HFF-Myc (cell line): Measurements from ENCODE around the gene TFF2.

Experiments used
- DNase-seq: peaks from one replicate; pipeline ENCODE4 v3.0.0-alpha.2; 2011; ENCODE audit warnings: low read depth; ENCODE audit errors: extremely low read depth
- H3K4me3 ChIP-seq: replicated peaks from 2 replicates; pipeline ENCODE4 v1.5.1; 2011; ENCODE audit warnings: low read depth, mild to moderate bottlenecking, control low read depth, low read length
- CTCF ChIP-seq: IDR thresholded peaks from 2 replicates; pipeline ENCODE4 v1.5.1; 2012; ENCODE audit warnings: mild to moderate bottlenecking, low read depth, low read length, control low read depth; ENCODE audit errors: missing control alignments

TFF2 gene

GRCh38 chr21:42353623-42354022 lies 2.8 kb upstream of the TFF2 start:
- TF ChIP-seq CTCF, result no peak
- no peak for DNase-seq
- H3K4me3 ChIP-seq, result no peak overlapping the region

DNA sequence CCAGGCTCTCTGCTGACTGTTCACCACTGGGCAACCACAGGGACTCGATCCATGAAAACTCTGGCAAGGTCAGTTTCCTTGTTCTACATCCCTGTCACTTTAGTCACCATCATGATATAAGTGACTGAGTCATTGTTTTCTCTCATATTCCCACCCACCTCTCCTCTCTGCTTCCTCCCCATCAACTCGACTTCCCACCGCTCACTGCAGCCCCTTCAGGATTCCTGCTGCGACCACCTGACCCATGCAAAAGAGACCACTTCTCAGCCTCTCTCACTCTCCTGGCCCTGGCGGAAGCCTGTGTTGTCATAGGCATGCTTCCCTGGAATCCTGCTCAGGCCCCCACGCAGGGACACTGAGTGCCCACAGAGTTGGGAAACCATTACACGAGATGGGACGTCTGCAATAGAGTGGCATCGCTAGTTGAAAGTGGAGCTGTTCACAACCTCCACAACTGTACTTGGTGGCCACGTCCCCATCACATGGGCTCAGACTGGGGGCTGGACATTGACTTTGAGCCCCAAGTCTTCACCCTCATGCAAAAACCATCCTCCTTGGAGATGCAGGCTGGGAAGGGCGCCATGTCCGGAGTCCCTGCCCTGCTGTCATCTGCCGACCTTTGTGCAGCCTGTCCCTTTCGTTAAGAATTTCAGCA lies 1.8 kb upstream of the TFF2 start:
- no peak for DNase-seq
- no peak overlapping the region for H3K4me3 ChIP-seq
- TF ChIP-seq CTCF, result no peak

DNA sequence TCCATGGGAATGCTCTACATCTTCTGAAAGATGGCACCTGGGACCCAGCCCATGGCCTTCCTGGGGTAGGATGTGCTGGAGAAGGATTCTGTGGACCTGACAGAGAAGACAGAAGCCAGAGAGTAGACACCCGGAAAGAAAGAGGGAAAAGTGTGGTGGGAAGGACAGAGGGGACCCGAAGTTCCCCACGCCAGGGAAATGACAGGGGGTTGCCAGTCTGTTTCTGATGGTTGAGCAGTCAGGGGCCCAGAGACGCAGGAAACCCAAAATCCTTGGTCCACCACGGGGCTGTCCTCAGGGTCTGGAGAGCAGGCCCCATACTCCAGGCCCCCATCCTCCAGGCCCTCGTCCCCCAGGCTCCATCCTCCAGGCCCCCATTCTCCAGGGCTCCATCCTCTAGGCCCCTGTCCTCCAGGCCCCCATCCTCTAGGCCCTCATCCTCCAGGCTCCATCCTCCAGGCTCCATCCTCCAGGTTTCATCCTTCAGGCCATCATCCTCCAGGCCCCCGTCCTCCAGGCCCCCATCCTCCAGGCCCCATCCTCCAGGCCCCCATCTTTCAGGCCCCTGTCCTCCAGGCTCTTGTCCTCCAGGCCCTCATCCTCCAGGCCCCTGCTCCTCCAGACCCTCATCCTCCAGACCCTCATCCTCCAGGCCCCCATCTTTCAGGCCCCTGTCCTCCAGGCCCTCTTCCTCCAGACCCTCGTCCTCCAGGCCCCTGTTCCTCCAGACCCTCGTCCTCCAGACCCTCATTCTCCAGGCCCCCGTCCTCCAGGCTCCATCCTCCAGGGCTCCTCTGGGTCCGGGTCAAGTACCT lies 1.0 kb upstream of the TFF2 start:
- DNase-seq, result no peak
- no peak for TF ChIP-seq CTCF
- H3K4me3 ChIP-seq, result no peak overlapping the region

GRCh38 chr21:42350318-42350910 lies 380 bp downstream of the TFF2 start:
- TF ChIP-seq CTCF, result no peak
- DNase-seq, result no peak
- no peak overlapping the region for H3K4me3 ChIP-seq

GRCh38 chr21:42349420-42350317 lies 1.1 kb downstream of the TFF2 start:
- no peak for TF ChIP-seq CTCF
- DNase-seq, result no peak
- H3K4me3 ChIP-seq, result no peak overlapping the region

DNA sequence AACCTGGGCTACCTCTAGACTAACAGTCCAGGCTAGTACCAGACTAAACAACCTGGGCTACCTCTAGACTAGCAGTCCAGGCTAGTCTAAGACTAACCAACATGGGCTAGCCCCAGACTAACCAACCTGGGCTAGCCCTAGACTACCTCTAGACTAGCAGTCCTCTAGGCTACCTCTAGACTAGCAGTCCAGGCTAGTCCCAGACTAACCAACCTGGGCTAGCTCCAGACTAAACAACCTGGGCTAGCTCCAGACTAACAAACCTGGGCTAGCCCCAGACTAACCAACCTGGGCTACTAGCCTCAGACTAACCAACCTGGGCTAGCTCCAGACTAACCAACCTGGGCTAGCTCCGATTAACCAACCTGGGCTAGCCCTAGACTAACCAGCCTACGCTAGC lies 2.0 kb downstream of the TFF2 start:
- no peak overlapping the region for H3K4me3 ChIP-seq
- TF ChIP-seq CTCF, result no peak
- no peak for DNase-seq
